NOMO-1 treated with dmso at 0.1 percent for 144 hours (cell line): Measurements from ENCODE around the gene ZCCHC14.
"Not testable (repeated sequence)": the region's sequence is repeated elsewhere in the genome, so short reads cannot be mapped to it uniquely, and the experiment has no call there.

Source experiments
- DNase-seq: peaks from one replicate; lab custom pipeline; 2025; ENCODE audit not compliant: unreplicated experiment; lab: John Stamatoyannopoulos, UW

Gene ZCCHC14

DNA sequence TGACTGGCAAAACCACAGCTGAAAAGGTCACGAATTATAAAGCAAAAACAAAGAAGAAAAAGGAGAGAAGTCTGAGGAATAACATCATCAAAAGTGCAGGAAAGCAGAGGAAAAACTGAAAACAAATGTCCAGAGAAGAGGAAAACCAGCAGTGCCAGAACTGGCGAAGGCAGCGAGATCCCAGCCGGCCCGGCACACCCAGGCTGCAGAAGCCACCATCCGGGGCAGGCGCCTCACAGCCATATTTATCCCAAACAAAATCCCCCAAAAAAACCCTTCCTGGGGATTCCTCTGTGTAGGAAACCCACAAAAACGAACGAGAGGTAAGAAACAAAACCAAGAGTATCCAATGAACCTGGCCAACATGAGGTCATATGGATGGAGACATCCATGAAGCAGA is 10.6 kb downstream of the ZCCHC14 start:
- DNase-seq: no peak

DNA sequence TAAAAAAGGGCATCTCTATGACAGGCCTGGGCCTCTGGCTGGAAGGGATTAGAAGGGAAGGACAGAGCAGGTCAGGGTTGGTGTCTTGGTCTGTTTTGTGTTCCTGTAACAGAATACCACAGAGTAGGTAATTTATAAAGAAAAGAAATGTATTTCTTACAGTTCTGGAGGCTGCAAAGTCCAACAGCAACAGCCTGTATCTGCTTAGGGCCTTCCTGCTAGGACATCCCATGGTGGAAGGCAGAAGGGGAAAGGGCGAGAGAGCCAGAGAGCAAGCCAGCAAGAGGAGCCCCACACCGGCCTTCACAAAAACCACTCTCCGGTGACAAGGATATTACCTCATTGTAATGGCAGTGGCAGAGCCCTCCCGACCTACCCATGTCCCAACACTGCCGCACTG is 11.1 kb downstream of the ZCCHC14 start:
- DNase-seq: not testable (repeated sequence)

DNA sequence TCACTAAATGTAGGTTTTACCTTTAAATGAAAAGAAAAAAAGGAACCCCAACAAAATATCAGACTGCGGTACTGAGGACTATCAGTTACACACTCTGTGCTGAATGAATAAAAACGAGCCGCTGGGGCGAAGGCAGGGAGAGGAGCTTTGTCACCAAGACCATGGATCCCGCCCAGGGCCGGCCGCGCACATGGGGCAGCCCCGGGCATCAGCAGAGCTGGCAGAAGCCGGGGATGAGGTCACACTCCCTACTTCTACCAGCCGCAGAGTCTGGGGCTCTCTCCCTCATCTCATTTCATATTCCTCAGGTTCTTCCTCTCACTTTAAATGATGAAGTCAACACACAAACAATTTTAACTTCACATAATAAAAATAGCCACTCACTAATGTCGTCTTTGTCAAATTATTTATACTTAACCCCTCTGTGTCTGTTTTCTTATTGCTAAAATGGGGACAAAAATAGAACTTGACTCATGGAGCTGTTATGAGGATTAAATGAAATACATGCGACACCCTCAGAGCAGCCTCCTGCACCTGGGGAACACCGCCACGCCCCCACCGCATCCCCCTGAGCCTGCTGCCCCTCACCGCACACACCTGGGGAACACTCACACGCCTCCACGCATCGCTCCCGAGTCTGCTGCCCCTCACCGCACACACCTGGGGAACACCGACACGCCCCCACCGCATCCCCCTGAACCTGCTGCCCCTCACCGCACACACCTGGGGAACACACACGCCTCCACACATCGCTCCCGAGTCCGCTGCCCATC is 15.4 kb downstream of the ZCCHC14 start:
- not testable (repeated sequence) for DNase-seq

DNA sequence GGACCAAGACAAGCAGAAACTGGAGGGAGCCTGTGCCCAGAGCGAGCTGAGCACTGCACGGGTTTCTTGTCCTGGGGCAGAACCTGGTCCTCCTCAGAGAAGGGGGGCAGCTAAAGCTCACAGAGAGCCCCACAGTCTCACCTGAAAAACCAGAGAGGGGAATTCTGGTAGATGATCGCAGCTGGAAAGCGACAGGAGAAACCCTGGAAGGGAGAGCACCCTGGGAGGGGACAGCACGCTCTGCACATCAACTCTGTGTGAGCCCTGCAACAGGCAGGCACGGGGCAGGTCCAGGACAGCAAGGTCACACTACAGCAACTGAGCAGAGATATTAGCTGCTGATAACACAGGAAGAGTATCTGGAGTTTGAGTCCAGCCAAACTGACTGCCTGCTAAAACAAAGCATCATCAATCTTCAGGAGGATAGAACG is 18.2 kb downstream of the ZCCHC14 start:
- DNase-seq: no peak

DNA sequence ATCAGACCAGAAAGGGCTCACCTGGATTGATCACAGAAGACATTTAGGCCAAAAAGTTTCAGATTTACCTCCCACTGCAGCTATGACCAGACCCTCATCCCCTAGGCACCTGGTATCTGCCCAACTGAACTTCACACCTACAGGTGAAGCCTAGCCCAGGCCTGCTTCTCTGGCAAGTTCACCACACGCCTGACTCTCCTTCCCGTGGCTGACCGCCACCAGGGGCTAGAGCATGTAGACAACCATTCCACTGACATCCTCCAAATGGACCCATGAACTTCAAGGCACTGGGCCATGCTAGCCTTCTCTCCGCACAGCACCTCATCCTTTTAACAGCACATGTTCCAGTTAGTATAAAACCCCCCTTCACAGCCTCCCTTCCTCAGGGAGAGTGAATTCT is 18.8 kb downstream of the ZCCHC14 start:
- DNase-seq: no peak

DNA sequence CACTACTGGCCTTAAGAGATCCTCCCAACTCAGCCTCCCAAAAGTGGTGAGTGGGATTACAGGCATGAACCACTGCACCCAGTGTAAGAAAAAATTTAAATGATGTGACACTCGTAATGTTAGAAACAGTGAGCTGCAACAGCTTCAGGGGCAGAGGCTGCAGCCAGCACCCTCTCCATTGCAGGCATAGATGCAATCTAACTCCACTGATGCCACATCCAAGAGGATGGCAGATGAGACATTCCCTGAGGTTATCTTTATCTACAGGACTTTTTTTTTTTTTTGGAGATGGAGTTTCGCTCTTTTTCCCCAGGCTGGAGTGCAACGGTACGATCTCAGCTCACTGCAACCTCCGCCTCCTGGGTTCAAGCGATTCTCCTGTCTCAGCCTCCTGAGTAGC is 19.9 kb downstream of the ZCCHC14 start:
- DNase-seq: no peak

DNA sequence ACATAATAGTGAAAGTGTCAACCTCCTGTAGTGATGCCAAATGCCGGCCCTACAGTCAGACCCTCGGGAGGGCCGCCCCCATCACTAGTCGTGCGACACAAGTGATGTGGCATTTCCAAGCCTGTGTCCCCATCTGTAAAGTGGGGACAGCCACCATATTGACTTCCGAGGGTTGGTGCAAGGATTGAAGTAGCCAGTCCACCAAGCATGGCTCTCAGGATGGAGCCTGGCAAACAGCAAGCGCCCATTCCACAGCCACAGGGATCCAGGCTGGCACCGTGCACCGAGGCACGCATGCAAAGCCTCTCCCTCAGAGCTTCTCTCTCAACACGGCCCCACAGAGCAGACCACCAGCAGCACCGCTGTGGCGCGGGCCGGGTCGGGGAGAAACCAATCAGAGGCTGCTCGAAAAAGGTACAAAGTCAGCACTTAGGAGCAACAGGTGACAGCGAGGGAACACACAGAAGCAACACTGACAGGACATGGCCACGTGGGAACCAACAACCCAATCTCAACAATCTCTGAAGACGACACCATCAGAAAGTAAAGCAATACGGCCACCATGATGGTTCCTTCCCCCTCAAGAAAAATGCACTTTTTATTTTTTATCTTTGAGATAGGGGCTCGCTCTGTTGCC is 20.6 kb downstream of the ZCCHC14 start:
- no peak for DNase-seq

DNA sequence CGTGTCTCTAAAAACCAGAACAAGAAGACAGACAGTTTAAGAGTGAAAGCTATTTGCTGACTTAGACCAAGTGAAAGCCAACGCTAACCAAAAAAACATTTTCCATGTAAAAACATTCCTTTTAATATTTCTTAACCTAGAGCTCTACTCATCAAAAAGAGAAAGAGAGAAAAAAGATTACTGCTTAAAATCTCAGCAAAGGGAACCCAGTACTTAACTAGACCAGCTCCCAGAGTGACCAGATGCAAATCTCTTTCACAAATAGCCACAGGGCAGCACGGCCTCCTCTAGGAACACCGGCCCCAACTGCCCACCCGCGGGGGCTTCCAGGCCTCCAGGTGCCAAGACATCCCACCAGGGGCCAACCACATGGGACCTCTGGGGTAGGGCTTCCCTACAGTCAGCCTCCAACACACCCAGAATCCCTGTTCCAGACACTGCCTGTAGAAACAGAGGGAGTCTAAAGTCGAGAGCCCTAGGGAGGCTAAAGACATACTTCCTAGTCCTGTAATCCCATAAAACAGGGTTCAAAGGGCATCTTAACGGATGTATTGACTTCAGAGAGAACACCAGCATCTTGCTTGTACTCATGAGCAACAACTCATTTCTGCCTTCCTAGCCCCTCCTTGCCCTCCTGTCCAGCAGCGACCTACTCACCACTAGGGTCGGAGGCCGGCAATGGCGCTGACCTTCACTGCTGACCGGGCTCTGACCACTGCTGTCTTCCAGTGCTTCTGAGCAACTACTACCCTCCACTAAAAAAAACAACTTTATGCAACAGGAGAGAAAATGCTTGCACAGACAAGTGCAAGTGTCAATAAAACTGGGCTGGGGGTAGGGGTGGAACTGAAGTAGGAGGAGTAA is 21.3 kb downstream of the ZCCHC14 start:
- DNase-seq: no peak

DNA sequence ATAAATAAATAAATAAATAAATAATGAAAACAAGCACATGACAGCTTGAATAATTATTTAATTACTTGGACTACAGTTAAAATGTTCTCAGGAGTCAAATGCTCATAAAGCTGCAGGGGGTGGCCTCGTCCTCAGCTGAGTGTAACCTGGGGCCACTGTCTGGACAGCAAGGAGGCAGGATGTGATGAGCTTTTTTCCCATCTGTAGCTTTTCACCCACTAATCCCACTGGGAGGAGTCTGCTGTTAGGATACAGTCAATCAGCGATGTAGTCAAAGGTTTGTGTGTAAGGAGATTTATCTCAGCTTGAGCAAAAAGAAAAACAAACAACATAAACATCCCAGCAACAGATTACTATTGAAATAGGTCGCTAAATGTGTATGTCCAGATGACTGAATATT is 22.5 kb downstream of the ZCCHC14 start:
- no peak for DNase-seq

DNA sequence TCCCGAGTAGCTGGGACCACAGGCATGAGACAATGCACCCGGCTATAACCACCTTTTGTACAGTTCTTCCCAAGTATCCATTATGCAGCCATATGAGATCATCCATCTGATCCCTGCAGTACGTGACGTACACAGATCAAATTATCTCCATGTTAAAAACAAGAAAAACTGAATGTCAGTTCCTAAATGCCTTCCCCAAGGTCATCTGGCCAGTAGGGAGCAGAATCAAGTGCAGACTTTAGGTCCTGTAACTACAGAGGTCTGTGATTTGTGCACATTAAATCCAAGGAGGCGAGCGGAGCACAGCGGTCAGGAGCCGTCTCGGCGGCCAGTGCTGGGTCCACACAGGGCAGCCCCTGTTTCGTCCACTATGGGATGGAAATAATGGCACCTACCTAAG is 23.7 kb downstream of the ZCCHC14 start:
- no peak for DNase-seq

DNA sequence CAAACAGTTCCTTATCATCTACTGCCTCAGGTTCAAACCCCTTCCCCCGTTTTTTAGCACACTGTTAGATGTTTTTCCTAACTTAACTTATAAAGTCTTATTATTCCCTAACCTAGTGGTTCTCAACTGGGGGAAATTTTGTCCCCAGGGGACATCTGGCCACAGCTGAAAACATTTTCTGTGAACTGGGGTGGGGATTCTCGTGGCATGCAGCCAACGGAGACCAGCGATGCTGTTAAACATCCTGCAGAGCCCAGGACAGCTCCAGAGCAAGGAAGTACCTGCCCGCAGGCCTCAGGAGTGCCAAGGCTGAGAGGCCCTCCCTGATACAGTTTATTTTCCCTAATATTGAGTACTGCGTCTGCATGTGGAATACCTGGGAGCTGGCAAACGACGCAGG is 24.3 kb downstream of the ZCCHC14 start:
- DNase-seq: no peak

DNA sequence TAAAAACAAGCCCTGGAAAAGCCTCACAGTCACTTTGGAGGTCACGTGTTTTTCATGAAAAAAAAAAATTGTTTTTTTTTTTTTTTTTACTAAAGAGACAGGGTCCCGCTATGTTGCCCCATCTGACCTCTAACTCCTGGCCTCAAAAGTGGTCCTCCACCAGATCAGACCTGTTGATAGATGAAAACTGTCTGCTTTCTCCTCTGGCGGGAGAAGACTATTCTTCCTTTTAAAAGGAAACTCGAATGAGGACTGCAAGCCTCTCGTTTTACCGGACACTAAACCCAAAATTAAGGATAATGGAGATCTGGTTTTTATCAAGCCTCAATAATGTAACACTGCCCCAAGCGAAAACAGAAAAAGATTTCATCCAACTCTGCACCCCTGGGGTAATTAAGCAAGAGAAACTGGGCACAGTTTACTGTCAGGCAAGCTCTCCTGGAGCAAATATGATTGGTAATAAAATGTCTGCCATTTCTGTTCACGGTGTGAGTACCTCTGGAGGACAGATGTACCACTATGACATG is 25.8 kb downstream of the ZCCHC14 start:
- no peak for DNase-seq

DNA sequence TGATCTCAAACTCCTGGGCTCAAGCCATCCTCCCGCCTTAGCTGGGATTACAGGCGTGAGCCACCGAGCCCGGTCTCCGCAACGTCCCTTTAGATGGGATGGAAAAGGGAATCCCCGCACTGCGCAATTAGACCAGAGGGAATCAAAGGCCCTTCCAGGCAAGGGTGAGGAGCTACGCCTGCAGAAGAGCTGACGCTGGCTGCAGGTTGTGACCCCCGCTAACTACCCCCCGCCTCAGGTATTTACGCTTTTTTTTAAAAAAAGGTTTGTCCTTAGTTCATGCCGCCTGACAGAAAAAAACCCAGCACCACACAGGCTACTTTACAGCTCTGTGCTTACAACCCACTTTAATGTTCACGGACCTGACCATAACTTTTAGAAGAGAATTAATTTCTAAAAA is 26.9 kb downstream of the ZCCHC14 start:
- no peak for DNase-seq

DNA sequence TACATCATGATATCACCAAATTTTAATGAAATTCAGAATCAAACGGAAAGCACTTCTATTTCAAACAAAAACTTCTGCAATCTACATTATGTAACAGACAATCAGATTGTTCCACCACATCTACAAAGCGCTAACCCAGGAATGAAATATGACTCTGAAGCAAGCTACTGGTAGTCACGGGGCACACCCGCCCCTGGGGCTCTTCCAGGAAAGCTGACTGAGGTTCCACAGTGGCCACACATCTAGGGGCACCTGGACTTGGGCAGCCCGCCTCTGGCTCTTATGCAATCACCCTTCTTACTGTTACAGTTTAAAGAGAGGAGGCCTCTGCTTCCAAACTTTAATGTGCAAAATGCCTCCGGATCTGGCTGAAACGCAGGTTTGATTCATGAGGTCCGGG is 27.5 kb downstream of the ZCCHC14 start:
- peak; percentile 83 for DNase-seq

DNA sequence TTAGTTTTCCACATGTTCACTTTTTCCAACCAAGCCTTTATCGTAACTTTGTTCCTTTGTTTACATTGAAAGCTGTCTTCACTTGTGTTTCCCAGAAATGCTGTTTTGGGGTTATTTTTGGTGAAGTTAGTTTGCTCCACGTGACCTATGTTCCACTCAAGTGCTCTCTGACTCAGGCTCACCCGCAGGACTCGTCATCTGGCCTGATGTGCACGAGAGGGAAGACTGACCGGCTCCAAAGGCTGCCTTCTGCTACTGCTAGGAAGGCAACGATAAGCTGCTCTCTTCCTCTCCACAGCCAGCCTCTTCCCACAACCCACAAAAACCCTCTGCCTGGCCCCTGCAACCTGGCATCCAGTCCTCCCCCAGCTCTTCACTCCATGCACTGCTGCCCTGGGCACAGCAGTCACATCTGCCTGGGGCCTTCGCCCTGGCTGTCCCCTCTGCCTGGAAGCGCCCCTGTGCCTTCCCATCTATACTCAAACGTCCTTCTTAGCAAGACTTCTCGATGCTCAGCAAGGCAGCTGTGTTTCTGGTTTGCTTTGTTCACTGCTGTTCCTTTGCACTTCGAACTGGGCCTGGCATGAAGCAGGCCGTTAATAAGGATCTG is 28.0 kb downstream of the ZCCHC14 start:
- peak; percentile 4 for DNase-seq

DNA sequence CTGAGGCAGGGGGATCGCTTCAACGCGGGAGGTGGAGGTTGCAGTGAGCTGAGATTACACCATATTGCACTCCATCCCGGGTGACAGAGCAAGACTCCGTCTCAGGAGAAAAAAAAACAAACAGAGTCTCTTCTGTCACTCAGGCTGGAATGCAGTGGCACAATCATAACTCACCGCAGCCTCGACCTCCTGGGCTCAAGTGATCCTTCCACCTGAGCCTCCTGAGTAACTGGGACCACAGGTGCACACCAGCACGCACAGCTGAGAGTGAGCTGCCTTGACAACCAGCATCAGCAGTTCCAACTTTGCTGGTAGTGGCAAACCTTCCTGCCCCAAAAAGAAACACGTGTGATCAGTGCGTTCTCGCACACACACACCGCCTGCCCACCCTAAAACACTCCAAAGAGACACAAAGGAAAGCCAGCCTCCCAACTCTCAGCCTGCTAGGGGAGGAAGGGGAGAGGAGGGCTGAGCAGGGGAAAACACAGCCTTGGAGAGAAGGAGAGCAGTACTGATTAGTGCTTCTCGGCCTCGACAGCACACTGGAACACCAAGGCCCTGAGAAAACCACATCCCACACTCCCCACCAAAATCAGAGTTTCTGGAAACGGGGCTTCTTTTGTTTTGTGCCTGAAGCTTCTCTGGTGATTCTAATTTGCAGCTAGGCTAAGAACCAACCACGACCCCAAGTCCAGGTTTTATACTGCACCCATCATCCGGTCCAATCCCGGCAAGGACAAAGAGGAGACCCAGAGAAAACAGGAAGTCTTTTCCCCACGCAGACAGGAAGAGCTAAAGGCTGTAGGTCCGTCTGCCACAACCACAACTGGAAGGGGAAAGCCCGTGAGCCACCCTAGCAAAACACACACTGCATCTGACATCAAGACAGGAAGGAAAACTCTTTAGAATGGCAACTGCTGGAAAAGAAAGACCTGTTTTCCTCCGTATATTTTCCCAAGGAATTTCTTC is 28.8 kb downstream of the ZCCHC14 start:
- peak; percentile 24 for DNase-seq

DNA sequence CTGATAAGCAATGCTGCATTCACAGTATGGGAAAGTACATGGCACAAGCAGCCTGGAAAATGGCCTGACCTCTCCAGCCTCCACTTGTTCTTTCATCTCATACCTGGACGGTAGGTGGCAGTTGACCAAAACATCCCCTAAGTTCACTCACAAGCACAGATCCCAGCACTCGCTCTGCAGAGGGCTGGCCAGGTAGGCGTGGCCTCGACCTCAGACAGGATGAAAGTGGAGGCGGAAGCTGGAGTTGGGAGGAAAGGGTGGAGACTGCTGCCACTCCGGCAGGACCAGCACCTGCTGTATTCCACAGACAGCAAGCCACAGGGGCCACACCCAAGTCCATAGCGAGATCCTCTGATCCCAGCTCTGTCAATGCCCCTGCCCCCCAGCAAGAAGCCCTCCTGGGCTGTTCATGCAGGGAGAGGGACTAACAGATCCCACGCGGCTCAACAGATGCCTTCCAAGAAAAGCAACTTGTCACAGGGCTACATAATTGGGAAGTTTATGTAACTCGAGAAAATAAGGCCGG is 31.3 kb downstream of the ZCCHC14 start:
- no peak for DNase-seq

DNA sequence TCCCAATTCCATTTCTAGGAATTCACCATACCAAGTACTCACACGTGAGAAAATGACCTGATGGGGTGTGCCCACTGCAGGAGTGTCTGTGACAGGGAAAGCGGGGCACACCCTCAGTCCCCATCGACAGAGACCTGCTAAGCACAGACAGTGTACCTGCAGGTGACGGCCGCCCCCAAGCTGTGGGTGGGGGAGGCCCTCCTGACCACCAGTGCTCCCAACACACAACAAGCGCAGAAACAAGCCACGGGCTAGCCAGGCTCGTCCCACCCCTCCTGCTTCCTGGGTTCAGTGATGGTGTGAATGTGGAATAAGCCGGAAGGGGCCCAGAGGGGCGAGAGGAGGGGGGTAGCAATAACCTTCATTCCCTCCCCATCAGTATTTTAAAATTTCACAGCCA is 31.9 kb downstream of the ZCCHC14 start:
- DNase-seq: no peak

DNA sequence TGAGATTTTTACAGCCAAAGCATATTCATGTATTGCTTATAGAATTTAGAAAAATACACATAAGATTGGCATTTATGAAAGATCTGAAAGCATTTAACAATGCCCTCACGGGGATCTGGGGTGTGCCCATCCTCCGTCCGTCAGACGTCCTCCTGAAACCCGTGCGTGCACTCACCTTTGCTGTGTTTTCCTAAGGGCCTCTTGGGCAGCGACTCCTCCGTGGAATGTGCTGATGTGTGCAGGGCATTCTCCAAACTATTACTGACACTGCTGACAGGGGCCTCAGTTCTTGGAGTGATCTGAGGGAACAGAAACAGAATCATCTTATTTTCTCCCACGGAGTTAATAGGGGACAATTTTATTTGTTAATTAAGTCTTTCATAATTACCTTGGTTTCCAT is 33.0 kb downstream of the ZCCHC14 start:
- DNase-seq: no peak

DNA sequence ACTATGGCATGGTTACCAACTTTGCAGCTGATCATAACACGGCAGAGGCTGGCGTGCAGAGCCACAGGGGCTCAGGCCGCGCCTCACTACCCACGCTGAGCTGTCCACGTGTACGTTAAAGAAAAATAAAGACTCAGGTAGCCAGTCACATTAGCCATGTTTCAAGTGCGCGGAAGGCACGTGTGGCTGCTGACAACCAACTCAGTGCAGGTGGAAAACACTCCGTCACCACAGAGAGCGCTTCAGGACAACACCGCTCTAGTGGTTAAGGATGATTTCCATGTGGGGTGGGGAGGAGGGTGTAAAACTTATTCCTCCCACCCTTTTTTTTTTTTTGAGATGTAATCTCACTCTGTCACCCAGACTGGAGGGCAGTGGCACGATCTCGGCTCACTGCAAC is 33.8 kb downstream of the ZCCHC14 start:
- DNase-seq: no peak
